K562 (cell line): ENCODE measurements around the gene UNC13C. TPM values are rescaled to one million over a fixed set of nuclear protein-coding genes. Genes with fewer than 3 reads are reported as not detected.

Source experiments
- ATAC-seq: fragments of 200-7000 bp; cut with Tn5 transposase; 3 replicates; pipeline ENCODE4 v1.9.1; 2020; ENCODE audit warnings: moderate library complexity
- BruUV-seq: library from RNA; stranded (reverse); fragments of 400-500 nt; replicated peaks from 2 replicates; lab custom pipeline; 2021; lab: Mats Ljungman, UMichigan
- CTCF ChIA-PET: fragments of 300-600 bp; formaldehyde crosslinking; extraction: SDS; loops from one replicate; lab custom pipeline; 2021; ENCODE audit warnings: low intra/inter-chr PET ratio; lab: Yijun Ruan, JAX
- POLR2A ChIA-PET: fragments of 300-600, 350-650 bp; sonication (Branson Sonifier 250); formaldehyde crosslinking; extraction: SDS; loops from one replicate; lab custom pipeline; 2021; ENCODE audit warnings: antibody characterized with exemption, inconsistent platforms; lab: Yijun Ruan, JAX
- DNase-seq, 4 experiments: peaks; one replicate each; pipeline versions ENCODE4 v3.0.0 to v3.0.0-alpha.2; 2011 to 2018; ENCODE audit warnings: low spot score in 3 of 4, mixed read lengths in 3 of 4; ENCODE audit errors: extremely low read depth in 1 of 4
- FAIRE-seq: peaks from 2 replicates; lab custom pipeline; 2011; peaks lifted over from hg19 to GRCh38; lab: Jason Lieb, UNC
- H2AFZ ChIP-seq: 2 replicates; pipeline ENCODE4 v1.6.0; 2011; ENCODE audit warnings: low read depth, low read length, control low read depth, inconsistent platforms
- H3K27ac ChIP-seq: fragments of 200-600 bp; 3 replicates; pipeline ENCODE4 v1.8.0; 2011; ENCODE audit warnings: low read depth, mild to moderate bottlenecking, control low read depth, inconsistent platforms, low read length, moderate library complexity, mixed read lengths; ENCODE audit errors: extremely low read depth
- H3K27me3 ChIP-seq, 2 experiments: fragments of 300-600 bp in 1 of 2; 2 replicates in 1 of 2; 3 replicates in 1 of 2; pipeline versions ENCODE4 v1.6.0 to v1.8.0; 2011; ENCODE audit warnings: inconsistent platforms in 2 of 2, low read length in 2 of 2, mild to moderate bottlenecking in 1 of 2, mixed read lengths in 1 of 2, moderate library complexity in 1 of 2; ENCODE audit not compliant: control insufficient read depth in 2 of 2, insufficient read depth in 2 of 2
- H3K36me3 ChIP-seq: fragments of 300-600 bp; 3 replicates; pipeline ENCODE4 v1.8.0; 2011; ENCODE audit warnings: mild to moderate bottlenecking, low read length, inconsistent platforms; ENCODE audit not compliant: control insufficient read depth, insufficient read depth
- H3K4me1 ChIP-seq, 2 experiments: fragments of 200-600 bp in 1 of 2; replicated peaks in 1 of 2; 2 replicates in 1 of 2; 3 replicates in 1 of 2; pipeline versions ENCODE4 v1.5.1 to v1.8.0; 2011; ENCODE audit warnings: inconsistent platforms in 2 of 2, low read length in 2 of 2, mild to moderate bottlenecking in 1 of 2, mixed read lengths in 1 of 2, moderate library complexity in 1 of 2; ENCODE audit not compliant: control insufficient read depth in 2 of 2, insufficient read depth in 2 of 2
- H3K4me2 ChIP-seq: 2 replicates; pipeline ENCODE4 v1.6.1; 2011; ENCODE audit warnings: low read length, control low read depth, inconsistent platforms, mixed read lengths; ENCODE audit not compliant: insufficient read depth
- H3K4me3 ChIP-seq: fragments of 200-600 bp; sonication (generic), shearing (Covaris generic); 2 replicates; pipeline ENCODE4 v1.5.1; 2016; ENCODE audit warnings: control low read depth, inconsistent platforms
- H3K79me2 ChIP-seq: fragments of 200-600 bp; 3 replicates; pipeline ENCODE4 v1.8.0; 2011; ENCODE audit warnings: low read length, inconsistent platforms; ENCODE audit not compliant: control insufficient read depth, insufficient read depth
- H3K9ac ChIP-seq, 2 experiments: 2 replicates each; pipeline versions ENCODE4 v1.6.0 to v1.6.1; 2011; ENCODE audit warnings: low read depth in 2 of 2, low read length in 2 of 2, control low read depth in 1 of 2, inconsistent platforms in 1 of 2, mild to moderate bottlenecking in 1 of 2, mixed read lengths in 1 of 2; ENCODE audit not compliant: insufficient read depth in 1 of 2
- H3K9me1 ChIP-seq: one replicate; pipeline ENCODE4 v1.6.0; 2011; ENCODE audit warnings: inconsistent platforms, mild to moderate bottlenecking, low read length, moderate library complexity; ENCODE audit not compliant: control insufficient read depth, insufficient read depth
- H3K9me3 ChIP-seq: replicated peaks from 2 replicates; pipeline ENCODE4 v1.5.1; 2011; ENCODE audit warnings: low read depth, low read length, inconsistent platforms; ENCODE audit not compliant: control insufficient read depth, insufficient read depth
- H4K20me1 ChIP-seq: replicated peaks from 2 replicates; pipeline ENCODE4 v1.6.1; 2011; ENCODE audit warnings: low read length, inconsistent platforms, mixed read lengths; ENCODE audit not compliant: control insufficient read depth, insufficient read depth
- HNRNPH1 ChIP-seq: fragments of 200-400 bp; formaldehyde crosslinking; optimal IDR thresholded peaks from 2 replicates; pipeline ENCODE3; 2017; ENCODE audit warnings: low read depth, mild to moderate bottlenecking, low read length, moderate library complexity
- KDM2B ChIP-seq: fragments of 250-450 bp; sonication (Bioruptor Pico); IDR thresholded peaks from 2 replicates; pipeline ENCODE4 v1.8.0; 2021; ENCODE audit warnings: mild to moderate bottlenecking, moderate library complexity
- PHB2 ChIP-seq: fragments of 450-650 bp; IDR thresholded peaks from 2 replicates; pipeline ENCODE4 v1.6.1; 2017; ENCODE audit warnings: low read depth
- TBL1XR1 ChIP-seq, 2 experiments: IDR thresholded peaks; 2 replicates each; pipeline ENCODE4 v1.6.1; 2012; ENCODE audit warnings: improper control_type of control experiment in 2 of 2, low read length in 2 of 2, mild to moderate bottlenecking in 1 of 2
- TEAD2 ChIP-seq: fragments of 450-650 bp; IDR thresholded peaks from 2 replicates; pipeline ENCODE4 v1.6.1; 2016; ENCODE audit warnings: missing genetic modification characterization, control low read depth, missing compliant biosample characterization
- ZNF407 ChIP-seq: fragments of 450-650 bp; IDR thresholded peaks from 2 replicates; pipeline ENCODE4 v1.6.1; 2016; ENCODE audit warnings: low read depth
- WGBS: fragments of 100-300 bp; shearing (Covaris generic); methylation state at CpG from one replicate; pipeline ENCODE4 v1.1.6; 2016; ENCODE audit warnings: low coverage, mixed read lengths; ENCODE audit not compliant: insufficient coverage; ENCODE audit errors: missing lambda C conversion rate; 5-methylcytosine and 5-hydroxymethylcytosine counted together
- in situ Hi-C: fragments of 300-500 bp; cut with MboI; formaldehyde crosslinking; loops from 4 replicates; pipeline ENCODE4 v1.15.0; 2018; ENCODE audit warnings: inconsistent platforms, mixed read lengths
- intact Hi-C: fragments of 100-400 bp; cut with micrococcal nuclease; formaldehyde crosslinking; loops from 2 replicates; pipeline ENCODE4 v1.14.2; 2022
- polyA plus RNA-seq, 8 experiments: library from polyadenylated mRNA; depleted of rRNA in 4 of 8; stranded (reverse) in 5 of 8; unstranded in 3 of 8; fragments of >200 nt; fragmentation: Nextera tagmentation in 2 of 8; fragmentation: Illumina TruSeq in 1 of 8; extraction: Ambion mirVana in 2 of 8; extraction: Trizol in 1 of 8; gene quantifications; 2 replicates each; pipeline versions ENCODE4 v1.2.1 to v1.2.3, GENCODE V29; 2011 to 2014; ENCODE audit warnings: inconsistent platforms in 1 of 8, missing spikeins in 1 of 8
- total RNA-seq, 7 experiments: library from RNA; depleted of rRNA in 6 of 7; stranded (reverse); fragments of >200 nt in 6 of 7; fragmentation: Illumina TruSeq in 2 of 7; extraction: Trizol in 2 of 7; gene quantifications; 2 replicates each; pipeline versions ENCODE4 v1.2.1 to v1.2.3, GENCODE V29; 2011 to 2021; ENCODE audit warnings: low replicate concordance in 1 of 7
- TF ChIP-seq, protein P1 (sequence below): sonication (generic); formaldehyde crosslinking; IDR thresholded peaks from 2 replicates; pipeline ENCODE4 v1.8.0; 2022; ENCODE audit warnings: mild to moderate bottlenecking, missing genetic modification reagents
- TF ChIP-seq, protein P2 (sequence below): fragments of 250-450 bp; sonication (Bioruptor Pico); IDR thresholded peaks from 2 replicates; pipeline ENCODE4 v1.5.0; 2021; ENCODE audit warnings: mild to moderate bottlenecking, borderline replicate concordance

UNC13C gene
- total and polyA plus RNA-seq, 9 of the 15 experiments (the other 6 are each of a cell fraction or from before 2014, with no cell fraction given): not detected

GRCh38 chr15:54345301-54345700 is 367.1 kb downstream of the UNC13C start:
- CTCF ChIA-PET: no interaction called here
- TF ChIP-seq PHB2: no peak
- TF ChIP-seq, protein P1, sequence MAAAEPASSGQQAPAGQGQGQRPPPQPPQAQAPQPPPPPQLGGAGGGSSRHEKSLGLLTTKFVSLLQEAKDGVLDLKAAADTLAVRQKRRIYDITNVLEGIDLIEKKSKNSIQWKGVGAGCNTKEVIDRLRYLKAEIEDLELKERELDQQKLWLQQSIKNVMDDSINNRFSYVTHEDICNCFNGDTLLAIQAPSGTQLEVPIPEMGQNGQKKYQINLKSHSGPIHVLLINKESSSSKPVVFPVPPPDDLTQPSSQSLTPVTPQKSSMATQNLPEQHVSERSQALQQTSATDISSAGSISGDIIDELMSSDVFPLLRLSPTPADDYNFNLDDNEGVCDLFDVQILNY: no peak
- no peak for TF ChIP-seq TBL1XR1 (IDR thresholded peaks at IDR 0.05; ENCODE audit: low read length in 2 of 2)
- no peak for TF ChIP-seq KDM2B (CRISPR knock-in tag)
- TF ChIP-seq HNRNPH1: no peak
- TF ChIP-seq TEAD2 (tag): no peak
- TF ChIP-seq ZNF407: no peak
- TF ChIP-seq, protein P2, sequence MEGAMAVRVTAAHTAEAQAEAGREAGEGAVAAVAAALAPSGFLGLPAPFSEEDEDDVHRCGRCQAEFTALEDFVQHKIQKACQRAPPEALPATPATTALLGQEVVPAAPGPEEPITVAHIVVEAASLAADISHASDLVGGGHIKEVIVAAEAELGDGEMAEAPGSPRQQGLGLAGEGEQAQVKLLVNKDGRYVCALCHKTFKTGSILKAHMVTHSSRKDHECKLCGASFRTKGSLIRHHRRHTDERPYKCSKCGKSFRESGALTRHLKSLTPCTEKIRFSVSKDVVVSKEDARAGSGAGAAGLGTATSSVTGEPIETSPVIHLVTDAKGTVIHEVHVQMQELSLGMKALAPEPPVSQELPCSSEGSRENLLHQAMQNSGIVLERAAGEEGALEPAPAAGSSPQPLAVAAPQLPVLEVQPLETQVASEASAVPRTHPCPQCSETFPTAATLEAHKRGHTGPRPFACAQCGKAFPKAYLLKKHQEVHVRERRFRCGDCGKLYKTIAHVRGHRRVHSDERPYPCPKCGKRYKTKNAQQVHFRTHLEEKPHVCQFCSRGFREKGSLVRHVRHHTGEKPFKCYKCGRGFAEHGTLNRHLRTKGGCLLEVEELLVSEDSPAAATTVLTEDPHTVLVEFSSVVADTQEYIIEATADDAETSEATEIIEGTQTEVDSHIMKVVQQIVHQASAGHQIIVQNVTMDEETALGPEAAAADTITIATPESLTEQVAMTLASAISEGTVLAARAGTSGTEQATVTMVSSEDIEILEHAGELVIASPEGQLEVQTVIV (CRISPR knock-in tag): no peak

More at GRCh38 chr15:54345301-54345700, 367.1 kb downstream of the UNC13C start:
- Histone ChIP-seq H3K36me3 (no peaks in the 10 kb centered on the region), H3K4me1 (no peaks in the 10 kb centered on the region), H4K20me1 (no peaks in the 10 kb centered on the region), H2AFZ (no peak overlapping the region), H3K27ac (no peak overlapping the region), H3K9ac (no peak overlapping the region), H3K4me3 (no peak overlapping the region), H3K9me1 (no peaks in the 10 kb centered on the region), H3K27me3 (no peaks in the 10 kb centered on the region), H3K4me2 (no peak overlapping the region), H3K9me3 (no peaks in the 10 kb centered on the region), H3K79me2 (no peaks in the 10 kb centered on the region)
- POLR2A ChIA-PET: no interaction called here
- DNase-seq (no peak), FAIRE-seq (no peak), ATAC-seq (no peak)
- WGBS: 0% methylated on average over 2 of the region's 2 CpGs
- intact Hi-C loops (no loop called here), in situ Hi-C loops (no loop called here)
- no TSS peak for BruUV-seq
